NK-92 (cell line): Measurements from ENCODE around the gene ITGB2.
A peak's percentile ranks its signal among the peaks of the same experiment; 100 is the strongest.

Source experiments
- DNase-seq: peaks from one replicate; lab custom pipeline; 2025; ENCODE audit not compliant: unreplicated experiment; lab: John Stamatoyannopoulos, UW

ITGB2 gene

DNA sequence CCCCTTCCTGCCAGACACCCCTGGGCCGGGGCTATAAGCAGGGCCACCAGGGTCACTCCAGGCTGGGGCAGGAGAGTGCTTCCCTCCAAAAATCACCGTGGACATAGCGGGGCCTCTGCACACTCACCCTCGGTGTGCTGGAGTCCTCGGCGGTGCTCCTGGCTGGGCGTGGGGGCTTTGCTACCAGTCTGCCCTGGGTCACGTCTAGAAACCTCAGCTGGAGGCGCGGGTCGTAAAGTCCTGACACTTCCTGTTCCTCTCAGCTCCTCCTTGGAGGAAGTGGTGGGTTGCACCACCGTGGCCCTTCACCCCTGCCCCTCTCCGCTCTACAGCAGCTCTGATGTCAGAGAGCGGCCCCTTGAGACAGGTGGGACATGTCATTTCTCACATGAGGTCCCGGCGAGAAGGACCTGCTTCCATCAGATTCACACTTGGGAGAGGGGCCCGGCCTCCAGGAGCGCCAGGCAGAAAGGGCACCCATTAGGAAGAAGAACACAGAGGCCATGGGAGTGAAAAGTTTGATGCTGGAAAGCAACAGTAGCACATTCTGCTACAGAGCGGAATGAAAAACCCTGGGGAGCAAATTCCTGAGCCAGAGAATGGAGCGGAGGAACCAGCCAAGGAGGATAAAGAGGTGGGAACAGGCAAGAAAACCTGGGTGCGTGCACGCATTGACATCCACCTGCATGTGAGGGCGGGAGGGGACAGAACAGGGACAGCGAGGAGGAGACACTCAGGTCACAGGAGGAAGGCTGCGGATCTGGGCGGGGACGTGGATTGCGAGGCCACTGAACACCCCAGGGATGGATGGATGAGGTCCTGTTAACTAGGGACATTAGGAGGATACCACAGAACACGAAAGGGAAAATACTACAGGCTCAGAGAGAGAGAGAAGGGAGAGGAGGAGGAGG lies at the start of gene ITGB2:
TSS of gene ITGB2 (minus strand) at position 206 of the 911 bp plus-strand sequence. CDS start 10,117 bp downstream, outside the sequence.
- peak; percentile 33 for DNase-seq

DNA sequence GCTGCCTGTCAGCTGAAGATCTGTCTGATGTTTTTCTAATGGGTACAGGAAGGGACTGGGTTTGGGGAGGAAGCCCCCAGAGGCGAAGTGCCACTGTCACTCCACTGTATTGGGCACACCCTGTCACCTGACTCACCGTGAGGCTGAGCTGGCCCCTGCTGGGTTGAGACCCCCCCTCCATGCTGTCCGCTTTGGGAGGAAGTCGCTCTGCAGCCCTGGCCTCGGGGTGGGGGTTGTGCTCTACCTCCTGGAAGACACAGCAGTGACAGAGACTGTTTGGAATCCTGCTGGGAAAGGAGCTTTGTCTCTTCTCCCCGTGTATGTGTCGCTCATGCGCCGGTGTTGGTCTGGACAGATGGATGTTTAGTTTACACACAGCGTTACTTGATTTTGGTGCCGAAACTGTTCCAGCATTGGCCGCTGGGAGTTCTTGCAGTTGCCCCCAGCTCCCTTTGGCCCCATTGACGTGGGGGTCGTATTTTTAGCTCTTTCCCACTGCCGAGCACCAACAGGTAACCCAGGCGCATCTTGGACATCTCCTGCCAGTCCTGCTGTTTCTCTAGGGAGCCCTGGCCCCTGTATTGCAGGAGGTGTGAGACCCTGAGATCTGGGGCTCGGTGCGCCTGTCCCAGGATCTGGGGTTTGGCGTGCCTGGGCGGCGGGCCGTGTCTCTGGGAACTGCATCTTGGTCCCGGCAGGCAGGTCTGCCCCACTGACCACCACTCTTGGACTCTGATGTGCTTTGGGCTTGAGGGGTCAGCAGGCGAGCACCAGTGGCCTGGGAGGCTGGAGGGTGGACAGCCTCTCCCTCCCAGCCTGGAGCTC lies 49.4 kb upstream of the ITGB2 start:
- DNase-seq = no peak

DNA sequence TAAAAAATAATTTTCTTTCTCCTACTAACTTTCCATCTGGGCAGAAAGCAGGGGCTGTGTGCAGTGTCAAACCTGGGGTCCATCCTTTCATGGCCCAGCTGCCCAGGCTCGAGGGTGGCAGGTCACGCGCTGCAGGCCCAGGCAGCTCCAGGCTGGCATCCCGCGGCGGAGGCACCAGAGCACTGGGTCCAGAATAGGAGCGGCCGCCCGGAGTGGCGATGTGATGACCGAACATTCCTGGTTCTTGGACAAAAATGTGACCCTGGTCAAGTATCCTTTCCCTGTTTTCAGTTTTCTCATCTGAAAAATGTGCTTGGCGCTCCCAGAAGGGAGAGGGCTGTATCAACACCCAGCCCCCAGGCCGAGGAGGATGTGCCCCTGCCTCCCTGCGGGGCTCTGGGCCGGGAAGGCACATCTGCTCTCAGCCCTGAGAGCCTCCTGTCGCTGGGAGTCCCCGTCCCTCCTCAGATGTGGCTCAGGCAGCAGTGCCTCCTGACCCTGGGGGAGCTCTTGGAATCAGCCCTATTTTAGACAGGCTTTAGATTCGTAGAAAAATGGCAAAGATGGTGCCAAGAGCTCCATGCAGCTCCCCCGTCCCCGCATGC lies 48.5 kb upstream of the ITGB2 start:
- DNase-seq = no peak

DNA sequence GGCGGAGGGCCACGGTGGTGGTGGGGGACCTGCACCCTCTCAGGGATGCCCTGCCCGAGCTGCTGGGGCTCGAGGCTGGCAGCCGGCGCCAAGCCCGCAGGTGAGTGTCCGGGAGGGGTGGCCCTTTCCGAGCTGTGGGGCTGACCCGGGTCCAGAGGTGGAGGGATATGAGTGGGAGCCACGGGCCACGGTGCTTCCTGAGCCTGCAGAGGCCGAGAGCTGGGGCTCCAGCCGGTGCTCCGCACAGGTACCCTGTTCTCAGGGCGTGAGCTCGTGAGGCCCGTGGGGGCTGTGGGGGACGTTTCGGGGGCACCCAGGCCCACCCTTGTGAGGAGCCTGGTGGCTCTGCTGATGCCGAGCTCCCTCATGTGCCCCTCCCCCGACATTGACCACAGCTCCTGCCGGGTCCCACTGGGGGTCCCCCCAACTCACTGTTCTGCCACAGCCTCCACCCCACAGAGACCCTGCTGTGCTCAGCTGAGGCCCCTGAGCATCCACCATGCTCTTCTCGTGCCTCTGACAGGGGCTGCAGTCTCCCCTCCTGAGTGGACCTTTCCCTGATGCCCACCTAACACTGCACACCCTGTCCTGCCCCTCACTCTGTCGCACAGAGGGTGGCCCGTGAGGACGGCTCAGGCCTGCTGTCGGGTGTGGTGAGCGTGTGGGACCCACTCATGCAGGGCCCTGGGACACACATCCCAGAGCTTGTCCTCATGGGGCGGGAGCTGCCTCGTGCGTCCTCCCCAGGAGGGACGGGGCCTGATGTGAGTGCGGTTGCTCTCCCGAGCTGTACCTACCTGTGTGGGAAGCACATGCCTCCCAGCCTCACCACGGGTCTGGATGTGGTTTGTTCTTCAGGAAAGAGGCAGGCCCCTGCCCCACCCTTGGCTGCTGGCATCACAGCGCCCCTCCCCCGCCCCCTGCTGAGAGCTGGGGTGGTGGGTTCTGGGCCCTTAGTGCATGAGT lies 46.7 kb upstream of the ITGB2 start:
- no peak for DNase-seq

GRCh38 chr21:44966135-44967081 lies 45.7 kb upstream of the ITGB2 start:
- no peak for DNase-seq

GRCh38 chr21:44965251-44966022 lies 44.7 kb upstream of the ITGB2 start:
- DNase-seq = no peak

GRCh38 chr21:44964381-44964780 lies 43.7 kb upstream of the ITGB2 start:
- DNase-seq = no peak

DNA sequence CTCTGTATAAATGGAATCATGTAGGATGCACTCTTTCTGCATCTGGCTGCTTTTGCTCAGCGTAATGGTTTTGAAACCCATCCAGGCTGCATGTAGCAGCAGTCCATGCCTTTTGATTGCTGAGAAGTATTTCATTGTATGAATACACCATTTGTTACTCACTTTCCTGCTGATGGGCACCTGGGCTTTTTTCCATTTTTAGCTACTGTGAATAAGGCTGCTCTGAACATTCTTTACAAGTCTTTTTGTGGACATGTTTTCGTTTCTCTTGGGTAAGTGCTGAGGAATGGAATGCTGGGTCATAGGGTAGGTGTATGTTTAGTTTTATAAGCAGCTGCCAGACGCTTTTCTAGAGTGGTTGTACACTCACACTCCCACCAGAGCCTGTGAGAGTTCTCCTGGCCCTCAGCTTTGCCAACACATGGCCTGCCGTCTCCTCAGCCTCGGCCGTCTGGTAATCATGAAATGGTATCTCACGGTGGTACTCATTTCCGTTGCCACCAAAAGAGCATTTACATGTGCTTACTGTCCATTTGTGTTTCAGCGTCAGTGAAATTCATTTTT lies 41.8 kb upstream of the ITGB2 start:
- no peak for DNase-seq

DNA sequence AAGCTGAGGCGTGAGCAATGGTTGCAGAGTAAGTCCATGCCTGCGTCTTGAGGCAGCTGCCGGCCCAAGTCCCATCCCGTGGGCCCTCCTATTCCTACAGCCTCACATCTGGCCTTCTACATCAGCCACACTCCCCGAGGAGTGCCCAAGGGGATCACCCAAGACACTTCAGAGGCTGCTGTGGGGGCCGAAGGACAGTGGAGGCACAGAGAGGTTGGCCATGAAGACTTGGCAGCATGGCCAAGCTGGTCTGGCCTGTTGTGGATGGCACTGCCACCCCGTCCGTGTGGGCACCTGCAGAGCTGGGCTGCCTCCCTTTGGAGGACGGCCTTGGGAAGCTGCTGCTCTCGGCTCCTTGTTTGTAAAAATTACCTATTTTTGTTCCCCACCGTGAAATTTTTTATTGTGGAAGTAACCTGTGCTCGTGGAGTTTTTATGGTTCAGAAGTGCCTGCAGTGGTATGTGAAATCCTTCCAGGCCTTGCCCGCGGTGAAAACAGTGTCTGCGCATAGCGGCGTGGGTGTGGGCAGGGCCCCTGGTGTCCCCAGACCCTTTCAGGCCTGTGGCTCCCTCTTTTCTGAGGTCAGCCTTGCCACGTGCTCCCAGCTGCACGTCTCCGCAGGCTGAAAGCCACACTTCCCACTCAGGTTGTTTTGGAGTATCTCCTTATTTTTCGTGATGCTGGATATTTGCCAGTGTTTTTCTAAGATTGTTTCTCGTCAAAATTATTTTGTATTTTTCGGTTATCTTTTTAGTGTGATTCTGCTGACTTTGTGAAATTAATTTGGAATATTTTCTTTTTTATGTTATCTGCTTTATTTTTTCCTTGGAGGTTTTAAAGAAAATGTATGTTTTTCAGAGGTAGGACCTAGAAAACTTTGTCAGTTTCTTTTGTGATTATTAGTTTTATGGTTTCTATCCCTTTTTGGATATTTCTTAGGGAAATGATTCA lies 39.7 kb upstream of the ITGB2 start:
- DNase-seq = no peak

DNA sequence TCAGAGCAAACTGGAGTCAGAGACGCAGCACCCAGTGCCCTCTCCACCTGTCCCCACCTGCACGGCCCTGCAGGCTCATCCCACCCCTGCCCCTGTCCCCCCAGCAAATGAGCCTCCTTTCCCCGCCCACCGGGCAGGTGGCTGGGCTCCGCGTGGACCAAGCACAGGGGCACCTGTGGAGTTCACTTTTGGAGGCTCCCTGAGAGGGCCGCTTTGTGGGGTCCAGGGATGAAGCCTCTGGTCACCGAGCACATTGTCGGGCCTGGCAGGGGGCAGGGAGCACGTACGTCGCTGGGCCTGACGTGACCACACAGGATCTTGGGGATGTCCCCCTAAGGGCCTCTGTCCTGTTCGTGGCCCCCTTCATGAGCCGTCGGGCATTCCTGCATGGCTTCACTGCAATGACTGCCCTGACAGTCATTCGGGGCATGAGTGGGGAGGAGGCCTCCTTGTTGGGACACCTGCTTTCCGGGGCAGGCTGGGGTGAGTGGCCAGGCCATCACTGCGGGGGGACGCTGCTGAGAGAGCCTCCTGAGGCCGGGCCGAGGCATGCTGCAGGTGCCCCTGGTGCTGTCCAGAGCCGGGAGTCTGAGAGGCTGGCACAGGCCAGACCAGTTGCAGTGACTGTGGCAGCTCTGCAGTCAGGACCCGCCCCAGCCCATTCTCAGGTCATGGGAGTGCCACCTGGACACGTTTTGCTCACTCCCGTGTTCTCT lies 38.8 kb upstream of the ITGB2 start:
- no peak for DNase-seq

- no peak for DNase-seq
Observed at GRCh38 chr21:44958471-44959191, 37.9 kb upstream of the ITGB2 start.

- no peak for DNase-seq
Observed at GRCh38 chr21:44957901-44958451, 37.3 kb upstream of the ITGB2 start.

GRCh38 chr21:44957047-44957831 lies 36.5 kb upstream of the ITGB2 start:
- DNase-seq = no peak

DNA sequence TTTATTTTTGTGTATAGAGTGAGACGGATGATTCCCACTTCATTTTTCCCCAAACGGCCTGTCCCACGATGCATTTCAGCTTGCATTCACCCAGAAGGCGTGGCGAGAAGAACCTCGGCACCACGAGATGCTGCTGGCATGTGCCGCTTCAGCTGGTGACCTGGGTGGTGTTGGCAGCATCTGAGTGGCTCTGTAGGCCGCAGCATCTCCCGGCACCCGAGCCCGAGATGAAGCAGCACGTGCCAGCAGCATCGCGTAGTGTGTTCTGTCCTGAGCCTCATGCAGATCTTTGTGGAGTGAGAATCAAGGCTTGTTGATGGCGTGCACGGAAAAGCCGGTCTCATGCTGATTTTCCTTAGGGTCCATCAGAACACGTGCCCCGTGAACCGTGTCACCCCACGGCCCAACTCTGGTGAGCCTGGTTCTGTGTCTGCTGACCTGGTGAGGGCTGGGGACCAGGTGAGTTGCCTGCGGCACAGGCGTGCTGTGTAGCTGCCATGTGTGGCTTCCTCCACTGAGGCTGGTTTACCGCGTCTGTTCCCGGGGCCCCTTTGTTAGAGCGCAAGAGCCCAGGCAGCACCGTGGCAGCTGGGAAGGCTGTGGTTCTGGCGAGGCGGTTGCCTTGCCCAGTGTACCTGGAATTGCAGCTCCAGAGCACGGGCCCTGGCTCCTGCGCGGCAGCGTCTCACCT lies 35.8 kb upstream of the ITGB2 start:
- DNase-seq = no peak
